Activated CD8-positive, alpha-beta T cell treated with anti-CD3 and anti-CD28 coated beads, Interleukin-2, amount 10 ng/mL, durations not matched to agents 7 days and 5 days (primary cell): ENCODE data around the gene MAPK4. TPM values are rescaled to one million over a fixed set of nuclear protein-coding genes. Genes with fewer than 3 reads are reported as not detected.

ENCODE experiments used
- ATAC-seq: fragments of 150-1000 bp; cut with Tn5 transposase; one replicate; pipeline ENCODE4 v1.10.0; 2021; ENCODE audit warnings: moderate library complexity
- CTCF ChIA-PET: fragments of 350-600 bp; sonication (Branson Sonifier 250); formaldehyde crosslinking; loops from one replicate; lab custom pipeline; 2021; ENCODE audit warnings: antibody characterized with exemption; lab: Charles Lee
- POLR2A ChIA-PET: fragments of 350-600 bp; sonication (Branson Sonifier 250); formaldehyde crosslinking; loops from one replicate; lab custom pipeline; 2021; ENCODE audit warnings: antibody characterized with exemption; lab: Charles Lee
- DNase-seq: peaks from one replicate; pipeline ENCODE4 v3.0.0-alpha.2; 2020
- H3K27ac Mint-ChIP-seq: one replicate; pipeline ENCODE4 v1.8.0; 2021; ENCODE audit warnings: mild to moderate bottlenecking, mixed read lengths
- H3K27me3 Mint-ChIP-seq: one replicate; pipeline ENCODE4 v1.8.0; 2021; ENCODE audit warnings: low read depth, mixed read lengths
- H3K36me3 Mint-ChIP-seq: one replicate; pipeline ENCODE4 v1.8.0; 2021; ENCODE audit warnings: low read depth, mixed read lengths
- H3K4me1 Mint-ChIP-seq: one replicate; pipeline ENCODE4 v1.8.0; 2021; ENCODE audit warnings: low read depth, mixed read lengths
- H3K4me3 Mint-ChIP-seq: one replicate; pipeline ENCODE4 v1.8.0; 2021; ENCODE audit warnings: mild to moderate bottlenecking, mixed read lengths
- H3K9me3 Mint-ChIP-seq: one replicate; pipeline ENCODE4 v1.8.0; 2022; ENCODE audit warnings: mixed read lengths; ENCODE audit not compliant: insufficient read depth
- total RNA-seq, 2 experiments: library from RNA; stranded (reverse); gene quantifications; one replicate each; pipeline ENCODE4 v1.2.3, GENCODE V29; 2021

The MAPK4 gene
- total RNA-seq, 2 experiments from 2014 or later = not detected

DNA sequence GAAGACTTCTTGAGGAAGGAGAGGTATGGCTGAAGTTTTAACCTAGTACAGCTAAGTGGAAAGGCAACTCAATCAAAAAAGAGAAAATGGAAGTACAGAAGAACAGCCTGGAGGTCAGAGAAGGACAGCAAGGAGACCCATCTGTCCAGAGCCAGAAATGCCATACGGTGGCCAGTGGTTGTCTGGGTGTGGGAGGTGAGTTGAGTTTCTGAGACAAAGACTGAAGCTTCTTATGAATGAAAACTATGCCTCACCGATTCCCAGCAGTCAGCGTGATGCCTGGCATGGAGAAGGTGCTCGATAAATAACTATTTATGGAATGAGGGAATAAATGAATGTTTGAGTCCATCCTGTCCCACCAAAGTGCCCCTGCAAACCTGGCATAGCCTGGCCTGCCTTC, 161.1 kb downstream of the MAPK4 start:
- POLR2A ChIA-PET = no interaction called here
- no peak for ATAC-seq
- Mint-ChIP-seq H3K36me3 (no peaks in the 10 kb centered on the region), H3K4me3 (no peak overlapping the region), H3K9me3 (no peaks in the 10 kb centered on the region), H3K4me1 (no peaks in the 10 kb centered on the region), H3K27ac (no peak overlapping the region), H3K27me3 (no peaks in the 10 kb centered on the region)
- DNase-seq = no peak
- CTCF ChIA-PET = no interaction called here

- no peak for DNase-seq
- POLR2A ChIA-PET = no interaction called here
- CTCF ChIA-PET = no interaction called here
- Mint-ChIP-seq H3K27ac (no peak overlapping the region), H3K27me3 (no peaks in the 10 kb centered on the region), H3K4me1 (no peaks in the 10 kb centered on the region), H3K4me3 (no peak overlapping the region), H3K9me3 (no peaks in the 10 kb centered on the region), H3K36me3 (no peaks in the 10 kb centered on the region)
- ATAC-seq = no peak
Measured at GRCh38 chr18:50721451-50722120, 161.7 kb downstream of the MAPK4 start.

- H3K9me3 Mint-ChIP-seq = no peaks in the 10 kb centered on the region
- ChIA-PET POLR2A (no interaction called here), CTCF (no interaction called here)
Measured at GRCh38 chr18:50722311-50722710, 162.4 kb downstream of the MAPK4 start.

DNA sequence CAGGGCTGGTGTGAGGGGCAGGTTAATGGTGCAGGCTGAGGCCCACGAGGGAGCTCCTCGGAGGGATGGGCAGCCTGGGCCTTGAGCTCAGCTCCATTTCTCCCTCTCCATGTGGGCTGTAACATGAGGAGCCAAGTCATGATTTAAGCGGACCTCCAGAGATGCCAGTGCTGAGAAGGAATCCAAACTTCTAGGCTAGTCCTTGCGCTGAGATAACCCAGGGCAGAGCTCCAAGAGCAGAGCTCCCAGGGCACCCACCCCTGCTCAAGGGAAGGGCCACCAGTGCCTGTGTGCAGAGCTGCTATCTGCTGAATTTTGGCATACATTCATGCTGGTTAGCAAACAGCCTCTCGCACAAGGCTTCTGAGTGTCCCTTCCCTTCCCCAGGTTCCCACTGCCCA, 164.9 kb downstream of the MAPK4 start:
- ATAC-seq (no peak), DNase-seq (no peak)
- CTCF ChIA-PET = no interaction called here
- H3K9me3 Mint-ChIP-seq = no peaks in the 10 kb centered on the region
- no peak overlapping the region for H3K27ac Mint-ChIP-seq
- H3K36me3 Mint-ChIP-seq = no peaks in the 10 kb centered on the region
- H3K4me3 Mint-ChIP-seq = no peak overlapping the region
- no peaks in the 10 kb centered on the region for H3K27me3 Mint-ChIP-seq
- H3K4me1 Mint-ChIP-seq = no peaks in the 10 kb centered on the region
- POLR2A ChIA-PET = no interaction called here

More at GRCh38 chr18:50722311-50722710, 162.4 kb downstream of the MAPK4 start:
- no peak for DNase-seq
- no peak overlapping the region for H3K27ac Mint-ChIP-seq
- no peak overlapping the region for H3K4me3 Mint-ChIP-seq
- H3K4me1 Mint-ChIP-seq = no peaks in the 10 kb centered on the region
- H3K27me3 Mint-ChIP-seq = no peaks in the 10 kb centered on the region
- ATAC-seq = no peak
- no peaks in the 10 kb centered on the region for H3K36me3 Mint-ChIP-seq

DNA sequence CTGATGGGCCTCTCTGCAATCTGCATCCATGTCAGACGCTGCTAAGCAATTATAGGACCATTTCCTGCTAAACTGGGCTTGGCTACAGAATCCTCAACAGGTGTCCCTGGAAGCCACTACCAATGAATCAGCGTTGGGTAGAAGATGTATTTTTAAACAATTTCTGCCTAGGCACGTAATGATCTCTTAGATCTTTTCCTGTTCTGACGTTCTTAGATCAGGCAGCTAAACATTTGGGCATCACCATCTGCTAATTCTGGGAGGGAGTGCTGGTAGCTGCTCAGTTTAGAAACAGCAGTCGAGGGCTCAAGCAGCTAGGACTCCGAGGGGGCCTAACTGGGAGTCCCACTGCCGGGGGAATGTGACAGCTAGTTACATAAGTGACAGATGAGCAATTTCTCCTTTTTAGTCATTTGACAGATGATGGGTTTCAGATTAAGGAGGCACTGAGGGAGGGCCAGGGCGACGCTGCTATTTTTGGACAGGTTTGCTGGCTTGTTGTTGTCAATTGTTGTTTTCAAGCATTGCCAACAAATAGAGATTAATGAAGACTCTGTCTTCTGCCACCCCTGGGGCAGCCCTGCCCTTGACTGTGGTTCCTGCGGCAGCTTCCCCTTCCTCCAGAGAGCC, 167.2 kb downstream of the MAPK4 start:
- H3K4me3 Mint-ChIP-seq = no peak overlapping the region
- ChIA-PET POLR2A (no interaction called here), CTCF (interaction anchor here (1.0 kb wide), 1 partner anchor 11 kb away, joined by 3 read pairs; no protein-coding TSS in a partner anchor)
- H3K9me3 Mint-ChIP-seq = no peaks in the 10 kb centered on the region
- no peaks in the 10 kb centered on the region for H3K27me3 Mint-ChIP-seq
- no peaks in the 10 kb centered on the region for H3K4me1 Mint-ChIP-seq
- no peak for DNase-seq
- no peaks in the 10 kb centered on the region for H3K36me3 Mint-ChIP-seq
- ATAC-seq = no peak
- no peak overlapping the region for H3K27ac Mint-ChIP-seq

GRCh38 chr18:50727721-50728471, 168.0 kb downstream of the MAPK4 start:
- Mint-ChIP-seq H3K9me3 (no peaks in the 10 kb centered on the region), H3K27me3 (peaks cover 2% of the 10 kb centered on the region), H3K4me3 (no peak overlapping the region), H3K36me3 (no peaks in the 10 kb centered on the region), H3K27ac (no peak overlapping the region), H3K4me1 (no peaks in the 10 kb centered on the region)
- ChIA-PET POLR2A (no interaction called here), CTCF (no interaction called here)
- DNase-seq = no peak
- no peak for ATAC-seq

DNA sequence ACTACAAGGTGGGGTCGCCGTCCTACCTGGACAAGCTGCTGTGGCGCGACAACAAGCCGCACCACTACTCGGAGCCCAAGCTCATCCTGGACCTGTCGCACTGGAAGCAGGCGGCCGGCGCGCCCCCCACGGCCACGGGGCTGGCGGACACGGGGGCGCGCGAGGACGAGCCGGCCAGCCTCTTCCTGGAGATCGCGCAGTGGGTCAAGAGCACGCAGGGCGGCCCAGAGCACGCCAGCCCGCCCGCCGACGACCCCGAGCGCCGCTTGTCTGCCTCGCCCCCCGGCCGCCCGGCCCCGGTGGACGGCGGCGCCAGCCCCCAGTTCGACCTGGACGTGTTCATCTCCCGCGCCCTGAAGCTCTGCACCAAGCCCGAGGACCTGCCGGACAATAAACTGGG, 169.5 kb downstream of the MAPK4 start:
- H3K27ac Mint-ChIP-seq = no peak overlapping the region
- H3K27me3 Mint-ChIP-seq = peaks cover 2% of the 10 kb centered on the region
- no peak overlapping the region for H3K4me3 Mint-ChIP-seq
- H3K36me3 Mint-ChIP-seq = no peaks in the 10 kb centered on the region
- DNase-seq (no peak), ATAC-seq (no peak)
- H3K4me1 Mint-ChIP-seq = no peaks in the 10 kb centered on the region
- CTCF ChIA-PET = no interaction called here
- H3K9me3 Mint-ChIP-seq = no peaks in the 10 kb centered on the region
- POLR2A ChIA-PET = no interaction called here

DNA sequence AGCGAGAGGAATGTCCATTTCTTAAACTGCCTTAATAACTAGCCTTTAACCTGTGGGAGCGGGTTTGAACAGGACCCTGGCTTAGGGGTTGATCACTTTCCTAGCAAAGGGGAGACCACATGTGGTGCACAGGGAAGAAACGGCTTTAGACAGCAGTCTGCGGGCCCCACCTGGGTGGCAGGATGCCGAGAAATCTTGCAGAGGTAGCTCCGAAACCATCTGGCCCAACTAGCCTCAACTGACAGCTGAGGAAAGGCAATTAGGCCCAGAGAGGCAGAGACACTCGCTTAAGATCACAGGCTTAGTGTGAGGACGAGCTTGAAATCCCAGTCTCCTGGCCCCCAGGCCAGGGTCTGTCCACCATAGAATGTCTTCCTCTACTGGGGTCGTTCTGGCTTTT, 170.1 kb downstream of the MAPK4 start:
- Mint-ChIP-seq H3K36me3 (no peaks in the 10 kb centered on the region), H3K9me3 (no peaks in the 10 kb centered on the region)
- POLR2A ChIA-PET = no interaction called here

GRCh38 chr18:50734342-50734741, 174.5 kb downstream of the MAPK4 start:
- no peak overlapping the region for H3K4me3 Mint-ChIP-seq
- CTCF ChIA-PET = no interaction called here
- POLR2A ChIA-PET = no interaction called here
- no peaks in the 10 kb centered on the region for H3K4me1 Mint-ChIP-seq
- H3K36me3 Mint-ChIP-seq = no peaks in the 10 kb centered on the region
- H3K27me3 Mint-ChIP-seq = peaks cover 2% of the 10 kb centered on the region
- no peaks in the 10 kb centered on the region for H3K9me3 Mint-ChIP-seq
- no peak for DNase-seq
- ATAC-seq = no peak
- no peak overlapping the region for H3K27ac Mint-ChIP-seq

More for the DNA sequence above, 170.1 kb downstream of the MAPK4 start:
- Mint-ChIP-seq H3K27ac (no peak overlapping the region), H3K4me3 (no peak overlapping the region), H3K27me3 (peaks cover 2% of the 10 kb centered on the region), H3K4me1 (no peaks in the 10 kb centered on the region)
- CTCF ChIA-PET = no interaction called here
- DNase-seq (no peak), ATAC-seq (no peak)

DNA sequence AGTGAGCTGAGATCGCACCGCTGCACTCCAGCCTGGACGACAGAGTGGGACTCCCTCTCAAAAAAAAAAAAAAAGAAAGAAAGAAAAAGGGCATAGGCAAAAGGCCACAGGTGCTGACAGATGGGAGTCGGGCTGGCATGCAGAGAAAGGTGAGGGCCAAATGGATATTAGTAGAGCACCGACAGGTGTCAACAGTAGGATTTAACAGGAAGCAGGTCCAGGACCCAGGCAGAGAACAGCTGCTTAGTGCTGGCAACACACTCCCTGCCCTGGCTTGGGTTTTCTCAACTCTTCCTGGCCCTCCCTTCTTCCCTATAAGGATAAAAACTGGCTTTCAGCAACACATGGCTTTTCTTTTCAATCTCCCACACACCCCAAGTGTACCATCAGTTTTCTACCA, 175.0 kb downstream of the MAPK4 start:
- no peak for ATAC-seq
- H3K27ac Mint-ChIP-seq = no peak overlapping the region
- ChIA-PET CTCF (no interaction called here), POLR2A (no interaction called here)
- H3K36me3 Mint-ChIP-seq = no peaks in the 10 kb centered on the region
- H3K9me3 Mint-ChIP-seq = no peaks in the 10 kb centered on the region
- no peak for DNase-seq
- no peaks in the 10 kb centered on the region for H3K4me1 Mint-ChIP-seq
- peaks cover 2% of the 10 kb centered on the region for H3K27me3 Mint-ChIP-seq
- H3K4me3 Mint-ChIP-seq = no peak overlapping the region

- H3K4me1 Mint-ChIP-seq = no peaks in the 10 kb centered on the region
- no peaks in the 10 kb centered on the region for H3K9me3 Mint-ChIP-seq
- ATAC-seq (no peak), DNase-seq (no peak)
- no peak overlapping the region for H3K27ac Mint-ChIP-seq
- H3K36me3 Mint-ChIP-seq = no peaks in the 10 kb centered on the region
- no peak overlapping the region for H3K4me3 Mint-ChIP-seq
- POLR2A ChIA-PET = no interaction called here
- H3K27me3 Mint-ChIP-seq = peaks cover 2% of the 10 kb centered on the region
- CTCF ChIA-PET = interaction anchor here (1.0 kb wide), 1 partner anchor 11 kb away, joined by 3 read pairs; no protein-coding TSS in a partner anchor
Measured at GRCh38 chr18:50737127-50737526, 177.2 kb downstream of the MAPK4 start.

- H3K36me3 Mint-ChIP-seq = no peaks in the 10 kb centered on the region
- POLR2A ChIA-PET = no interaction called here
- H3K4me3 Mint-ChIP-seq = no peak overlapping the region
- no peak overlapping the region for H3K27ac Mint-ChIP-seq
- ATAC-seq (no peak), DNase-seq (no peak)
- H3K27me3 Mint-ChIP-seq = no peaks in the 10 kb centered on the region
- H3K9me3 Mint-ChIP-seq = no peaks in the 10 kb centered on the region
- CTCF ChIA-PET = interaction anchor here (1.0 kb wide), 1 partner anchor 12 kb away, joined by 3 read pairs; no protein-coding TSS in a partner anchor
- no peaks in the 10 kb centered on the region for H3K4me1 Mint-ChIP-seq
Measured at GRCh38 chr18:50738098-50738757, 178.3 kb downstream of the MAPK4 start.
